Measurements from ENCODE around the gene ZNF569.
A peak's percentile ranks its signal among the peaks of the same experiment; 100 is the strongest.
"Not testable (repeated sequence)": the region's sequence is repeated elsewhere in the genome, so short reads cannot be mapped to it uniquely, and the experiment has no call there.

The ZNF569 gene

GRCh38 chr19:37466798-37467607 lies at the start of gene ZNF569:
Gene ZNF569, minus strand, starts transcription at chr19:37467444. Its CDS starts 22,523 bp downstream, at chr19:37444921.
- DNase-seq (ENCODE audit: low read depth in 2 of 2): peak; percentile 66 to 79

GRCh38 chr19:37513397-37513796 lies 46.2 kb upstream of the ZNF569 start:
- no peak for DNase-seq (ENCODE audit: low read depth in 2 of 2)

- DNase-seq (ENCODE audit: low read depth in 2 of 2): no peak
Measured at GRCh38 chr19:37511821-37512220, 44.6 kb upstream of the ZNF569 start.

GRCh38 chr19:37511186-37511585 lies 43.9 kb upstream of the ZNF569 start:
- no peak for DNase-seq (ENCODE audit: low read depth in 2 of 2)

- DNase-seq (ENCODE audit: low read depth in 2 of 2): no peak
Measured at GRCh38 chr19:37507167-37507464, 39.9 kb upstream of the ZNF569 start.

- DNase-seq (ENCODE audit: low read depth in 2 of 2): peak; percentile 67 to 70
Measured at GRCh38 chr19:37506387-37507166, 39.3 kb upstream of the ZNF569 start, which contains the start of gene ZNF793. Gene ZNF793, plus strand, starts transcription at chr19:37506939. Its CDS starts 16,501 bp downstream, at chr19:37523440.

- no peak for DNase-seq (ENCODE audit: low read depth in 2 of 2)
Measured at GRCh38 chr19:37505958-37506386, 38.7 kb upstream of the ZNF569 start.

- DNase-seq (ENCODE audit: low read depth in 2 of 2): no peak
Measured at GRCh38 chr19:37492213-37492612, 25.0 kb upstream of the ZNF569 start.

- DNase-seq (ENCODE audit: low read depth in 2 of 2): no peak
Measured at GRCh38 chr19:37484406-37485168, 17.3 kb upstream of the ZNF569 start.

GRCh38 chr19:37472165-37472564 lies 4.9 kb upstream of the ZNF569 start:
- no peak for DNase-seq (ENCODE audit: low read depth in 2 of 2)

GRCh38 chr19:37470216-37470615 lies 3.0 kb upstream of the ZNF569 start:
- DNase-seq (ENCODE audit: low read depth in 2 of 2): no peak

GRCh38 chr19:37468961-37469777 lies 1.9 kb upstream of the ZNF569 start, which contains the start of gene ZNF570:
Gene ZNF570, plus strand, starts transcription at chr19:37469356. Its CDS starts 999 bp downstream, at chr19:37470355.
- DNase-seq (ENCODE audit: low read depth in 2 of 2): peak; percentile 73 to 78

GRCh38 chr19:37467608-37468090 lies 405 bp upstream of the ZNF569 start:
- no peak for DNase-seq (ENCODE audit: low read depth in 2 of 2)

- DNase-seq (ENCODE audit: low read depth in 2 of 2): no peak
Measured at GRCh38 chr19:37466277-37466797, 907 bp downstream of the ZNF569 start.

GRCh38 chr19:37452500-37453245 lies 14.6 kb downstream of the ZNF569 start:
- no peak for DNase-seq (ENCODE audit: low read depth in 2 of 2)

GRCh38 chr19:37413313-37414084 lies 53.7 kb downstream of the ZNF569 start:
- no peak for DNase-seq (ENCODE audit: low read depth in 2 of 2)

- DNase-seq (ENCODE audit: low read depth in 2 of 2): no peak
Measured at GRCh38 chr19:37412700-37413099, 54.5 kb downstream of the ZNF569 start.

GRCh38 chr19:37406140-37406846 lies 61.0 kb downstream of the ZNF569 start:
- DNase-seq (ENCODE audit: low read depth in 2 of 2): not testable (repeated sequence)

GRCh38 chr19:37403403-37403802 lies 63.8 kb downstream of the ZNF569 start:
- no peak for DNase-seq (ENCODE audit: low read depth in 2 of 2)
